SW480 (cell line): Measurements from ENCODE around the gene FAM72C.
"Not testable (repeated sequence)": the region's sequence is repeated elsewhere in the genome, so short reads cannot be mapped to it uniquely, and the experiment has no call there.

ENCODE experiments used
- DNase-seq: peaks from one replicate; pipeline ENCODE4 v3.0.0-alpha.2; 2016; ENCODE audit warnings: low spot score

Gene FAM72C

DNA sequence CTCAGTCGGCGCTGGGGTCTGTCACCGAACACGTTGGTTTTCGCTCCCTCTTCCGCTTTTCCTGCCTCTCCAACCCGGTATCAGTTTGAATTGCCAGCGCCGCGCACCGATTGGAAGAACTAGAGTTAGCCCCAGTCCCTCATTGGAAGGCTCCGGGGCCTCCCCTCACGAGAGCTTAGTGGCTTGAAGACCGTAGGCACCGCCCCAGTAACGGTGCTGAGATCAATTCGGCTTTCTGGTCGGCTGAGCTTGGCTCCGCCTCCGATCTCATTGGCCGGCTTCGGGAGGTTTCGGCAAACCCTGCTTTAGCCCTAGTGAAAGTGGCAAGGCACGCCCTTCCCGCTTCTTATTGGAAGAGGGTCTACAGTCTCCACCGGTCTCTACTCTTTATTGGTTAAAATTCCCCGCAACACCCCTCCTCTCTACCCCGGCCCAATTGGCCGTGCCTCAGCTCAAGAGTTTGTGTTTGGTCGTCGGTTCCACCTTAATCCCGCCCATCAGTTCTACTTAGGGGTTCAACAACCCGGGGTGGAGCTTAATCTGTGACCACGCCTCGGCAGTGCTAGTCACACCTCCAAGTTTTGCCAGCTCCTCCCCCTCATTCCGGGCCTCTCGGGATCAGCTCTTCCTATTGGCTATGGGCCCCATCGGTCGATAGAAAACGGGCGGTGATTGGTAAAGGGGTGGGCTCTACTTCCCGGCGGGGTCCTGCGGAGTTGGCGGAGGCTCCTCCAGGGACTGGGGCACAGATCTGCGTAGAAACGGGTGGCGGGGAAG lies at the start of gene FAM72C:
Gene FAM72C (minus strand): TSS at position 63 of the 777 bp plus-strand sequence. CDS start 845 bp downstream, outside the sequence.
- not testable (repeated sequence) for DNase-seq

- not testable (repeated sequence) for DNase-seq
Observed at GRCh38 chr1:144020001-144020738, 48.4 kb upstream of the FAM72C start.

DNA sequence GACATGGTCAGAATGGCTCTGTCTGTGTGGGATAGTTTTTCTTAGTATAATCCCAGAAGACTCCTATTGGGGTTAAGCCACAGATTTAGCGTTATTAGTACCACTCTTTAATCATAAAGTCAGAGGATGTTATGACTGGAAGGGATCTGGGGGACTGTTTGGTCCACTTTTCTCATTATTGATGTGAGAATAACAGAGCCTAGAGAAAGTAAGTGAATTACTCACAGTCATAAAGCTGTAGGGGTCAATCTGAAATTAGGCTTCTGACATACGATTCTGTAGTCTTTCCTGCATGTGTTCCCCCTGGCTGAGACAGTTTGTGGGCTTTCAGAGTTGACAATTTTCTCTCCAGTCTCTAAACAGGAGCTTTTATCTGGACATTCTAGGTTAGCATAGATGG lies 47.3 kb upstream of the FAM72C start:
- DNase-seq = not testable (repeated sequence)

DNA sequence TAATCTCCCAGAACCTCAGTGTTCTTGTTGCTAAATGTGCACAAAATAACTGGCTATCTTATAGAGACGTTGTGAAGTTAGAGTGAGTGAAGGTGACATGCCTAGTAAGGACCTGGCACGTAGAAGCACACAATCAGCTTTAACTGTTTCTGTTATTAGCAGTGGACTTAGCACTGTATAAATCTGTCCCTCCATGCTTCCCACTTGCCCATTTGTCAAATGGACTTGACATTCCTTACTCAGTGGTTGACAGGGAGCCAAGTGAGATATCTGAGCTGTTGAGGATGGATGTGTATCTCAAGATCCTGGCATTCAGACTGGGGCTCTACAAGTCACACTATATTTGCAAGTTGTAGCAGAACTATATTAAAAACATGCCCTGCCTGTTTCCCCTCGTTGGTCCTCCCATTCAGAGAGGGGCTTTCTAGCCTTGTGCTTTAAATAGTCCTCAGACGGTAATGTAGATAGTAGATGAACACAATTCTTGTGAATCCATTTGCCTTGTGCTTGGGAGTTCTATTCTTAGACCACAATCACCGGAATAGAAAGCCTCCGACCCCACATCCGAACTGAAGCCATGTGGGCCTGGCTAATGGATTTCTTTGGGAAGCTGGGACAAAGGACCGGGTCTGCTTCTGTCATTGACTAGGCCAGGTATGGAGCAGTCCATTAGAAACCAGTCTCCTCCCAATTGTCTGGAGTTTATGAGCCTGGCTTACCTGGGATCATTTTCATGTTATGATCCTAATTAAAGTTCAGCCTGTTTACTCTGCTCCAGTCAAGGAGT lies 43.6 kb upstream of the FAM72C start:
- not testable (repeated sequence) for DNase-seq

DNA sequence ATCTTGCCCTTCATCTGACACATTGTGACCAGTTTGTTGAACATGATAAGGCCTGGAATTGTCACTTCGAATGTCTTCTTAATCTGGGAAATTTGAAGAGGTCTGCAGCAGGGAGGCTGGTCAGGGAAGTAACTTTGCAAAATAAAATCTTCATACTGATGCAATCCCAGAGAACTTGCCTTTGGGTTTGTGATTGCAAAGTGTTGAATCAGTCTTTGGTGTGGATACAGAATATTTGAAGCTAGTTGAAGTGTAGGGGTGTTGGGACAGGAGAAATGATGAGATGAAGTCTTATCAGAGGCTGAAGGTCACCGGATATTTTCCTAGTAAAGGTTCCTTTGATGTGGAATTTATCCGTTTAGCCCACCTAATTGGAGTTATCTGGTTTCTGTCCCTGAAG lies 42.7 kb upstream of the FAM72C start:
- DNase-seq = not testable (repeated sequence)

- not testable (repeated sequence) for DNase-seq
Observed at GRCh38 chr1:144014121-144014520, 42.3 kb upstream of the FAM72C start.

GRCh38 chr1:144012168-144012733 lies 40.5 kb upstream of the FAM72C start:
- not testable (repeated sequence) for DNase-seq

DNA sequence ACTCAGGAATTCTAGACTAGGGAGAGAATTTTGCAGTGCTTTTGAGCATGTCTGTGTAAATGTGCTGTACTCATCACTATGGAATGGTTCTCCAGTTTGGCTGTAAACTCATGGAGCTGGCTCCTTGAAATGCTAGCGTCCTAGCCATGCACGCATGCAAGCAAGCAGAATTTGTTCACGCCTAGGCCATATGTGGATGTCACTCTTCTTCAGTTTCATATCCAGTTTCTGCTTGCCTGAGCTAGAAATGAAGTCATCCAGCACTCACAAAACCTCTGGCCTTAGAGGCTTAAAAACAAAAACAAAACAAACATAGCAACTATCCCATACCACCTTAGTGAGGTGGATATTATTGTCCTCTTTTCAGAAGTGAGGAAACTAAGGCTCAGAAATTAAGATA lies 37.6 kb upstream of the FAM72C start:
- not testable (repeated sequence) for DNase-seq

GRCh38 chr1:144004259-144004658 lies 32.5 kb upstream of the FAM72C start:
- DNase-seq = not testable (repeated sequence)

GRCh38 chr1:144003306-144004029 lies 31.7 kb upstream of the FAM72C start:
- DNase-seq = not testable (repeated sequence)

GRCh38 chr1:144002141-144002881 lies 30.5 kb upstream of the FAM72C start:
- DNase-seq = not testable (repeated sequence)

DNA sequence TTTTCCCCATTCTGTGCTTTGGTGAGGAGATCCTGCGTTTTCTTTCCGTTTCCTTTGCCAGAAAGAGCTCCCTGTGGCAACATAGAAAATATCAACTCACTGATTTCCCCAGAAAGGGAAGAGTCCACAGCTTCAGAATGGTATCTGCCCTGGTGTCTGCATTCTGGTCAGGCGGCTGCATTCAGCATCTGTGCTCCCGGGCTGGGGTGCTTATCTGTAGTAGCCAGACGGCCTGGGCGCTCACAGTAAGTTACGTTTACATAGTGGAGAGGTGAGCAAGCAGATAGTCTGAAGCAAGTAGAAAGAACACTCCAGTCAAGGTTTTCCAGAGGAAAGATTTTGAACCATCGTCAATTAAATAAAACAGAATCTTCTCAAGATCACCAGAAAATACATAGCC lies 29.3 kb upstream of the FAM72C start:
- DNase-seq = not testable (repeated sequence)

GRCh38 chr1:143996020-143996419 lies 24.2 kb upstream of the FAM72C start:
- not testable (repeated sequence) for DNase-seq

GRCh38 chr1:143993301-143993907 lies 21.6 kb upstream of the FAM72C start:
- DNase-seq = not testable (repeated sequence)

DNA sequence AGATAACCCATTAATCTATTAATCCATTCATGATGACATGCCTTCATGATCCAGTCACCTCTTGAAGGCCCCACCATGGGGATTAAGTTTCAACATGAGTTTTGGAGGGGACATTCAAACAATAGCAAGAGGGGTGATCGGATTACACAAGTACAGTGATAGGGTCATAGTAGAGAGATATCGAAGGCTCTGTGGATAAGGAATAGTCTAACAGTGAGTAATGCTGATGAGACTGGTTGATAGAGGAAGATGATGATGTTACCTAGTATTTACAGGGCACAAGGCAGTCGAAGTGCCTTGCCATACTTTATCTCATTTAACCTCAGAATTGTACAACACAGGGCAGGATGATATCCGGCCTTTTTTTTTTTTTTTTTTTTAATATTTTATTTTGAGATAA lies 18.9 kb upstream of the FAM72C start:
- DNase-seq = not testable (repeated sequence)

DNA sequence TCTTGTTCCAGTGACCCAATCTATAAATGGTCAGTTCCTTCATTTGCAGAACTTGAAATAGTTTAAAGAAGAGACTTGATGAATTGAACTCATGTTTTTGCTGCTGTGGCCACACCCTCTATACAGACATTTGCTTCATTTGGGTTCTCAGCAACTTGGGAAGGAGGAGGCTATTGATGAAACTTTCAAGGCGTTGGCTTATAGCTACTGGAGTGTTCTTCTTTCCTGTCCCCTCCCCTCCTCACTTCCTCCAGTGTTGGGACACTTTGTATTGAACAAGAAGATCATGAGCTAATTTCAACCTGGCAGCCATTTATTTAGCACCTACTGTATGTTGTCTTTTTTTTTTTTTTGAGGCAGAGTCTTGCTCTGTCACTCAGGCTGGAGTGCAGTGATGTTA lies 17.9 kb upstream of the FAM72C start:
- DNase-seq = not testable (repeated sequence)

DNA sequence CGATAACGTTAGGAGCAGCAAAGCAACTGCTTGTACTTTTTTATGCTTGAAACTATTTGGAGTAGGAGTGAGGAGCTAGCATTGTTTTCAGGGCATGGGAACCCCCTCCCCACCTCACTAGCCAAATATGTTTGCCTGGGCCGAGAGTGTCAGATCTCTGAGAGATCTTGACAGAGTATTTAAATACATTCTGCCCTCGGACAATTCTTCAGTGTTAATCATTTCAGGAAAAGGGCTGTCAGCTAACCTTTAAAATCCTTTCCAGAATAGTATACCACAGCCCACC lies 17.6 kb upstream of the FAM72C start:
- DNase-seq = not testable (repeated sequence)

DNA sequence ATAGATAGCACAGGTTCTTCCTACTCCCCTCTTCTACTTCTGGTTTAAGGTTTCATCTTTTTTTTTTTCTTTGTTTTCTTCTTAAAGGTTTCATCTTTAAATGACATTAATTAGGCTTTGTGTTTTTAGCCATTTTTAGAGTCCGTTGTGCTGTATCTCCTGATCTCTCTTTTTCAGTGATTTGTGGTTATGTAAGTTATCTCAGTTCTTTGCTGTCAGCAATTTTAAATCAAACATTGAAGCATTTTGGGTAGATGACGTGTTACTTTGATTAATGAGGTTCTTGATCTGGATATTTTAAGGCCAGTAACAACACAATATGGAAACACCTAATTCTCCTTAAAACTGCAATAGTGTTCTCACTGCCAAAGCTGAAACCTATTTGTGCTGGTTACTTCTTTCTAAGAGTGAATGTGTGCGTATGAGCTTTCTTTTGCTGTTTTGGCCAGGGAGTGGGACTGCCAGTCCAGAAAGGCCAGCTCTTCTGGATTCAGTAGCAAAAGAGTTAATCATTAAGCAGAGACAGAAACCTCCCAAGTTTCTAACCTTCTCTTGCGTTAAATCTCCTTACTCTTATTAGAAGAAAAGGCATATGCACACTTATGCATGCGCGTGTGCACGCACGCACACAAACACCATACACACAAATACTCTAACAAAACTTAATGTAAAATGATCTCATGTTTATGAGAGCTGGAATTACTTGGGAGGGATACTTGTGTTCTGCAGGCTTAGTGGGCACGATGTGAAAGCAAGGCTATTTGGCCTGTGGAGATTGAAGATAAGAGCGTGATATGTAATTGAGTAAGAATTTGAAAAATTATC lies 17.0 kb upstream of the FAM72C start:
- not testable (repeated sequence) for DNase-seq

- DNase-seq = not testable (repeated sequence)
Observed at GRCh38 chr1:143987868-143988267, 16.1 kb upstream of the FAM72C start.
